GM12891 (cell line): ENCODE data around the gene LRRC32.
"Not testable (repeated sequence)": the region's sequence is repeated elsewhere in the genome, so short reads cannot be mapped to it uniquely, and the experiment has no call there.

ENCODE experiments used
- DNase-seq: peaks from one replicate; pipeline ENCODE4 v3.0.0; 2011; ENCODE audit warnings: low spot score; ENCODE audit not compliant: insufficient read length
- FAIRE-seq: peaks from 2 replicates; lab custom pipeline; 2011; peaks lifted over from hg19 to GRCh38; lab: Jason Lieb, UNC
- PAX5 ChIP-seq: IDR thresholded peaks from 2 replicates; pipeline ENCODE4 v1.6.1; 2011; ENCODE audit warnings: low read length, moderate library complexity, mild to moderate bottlenecking; ENCODE audit not compliant: insufficient read depth, severe bottlenecking
- POLR2A ChIP-seq: IDR thresholded peaks from 2 replicates; pipeline ENCODE4 v1.6.1; 2011; ENCODE audit warnings: low read depth, low read length, control low read depth
- POLR2AphosphoS5 ChIP-seq: IDR thresholded peaks from 2 replicates; pipeline ENCODE4 v1.6.1; 2011; ENCODE audit warnings: low read depth, low read length, control low read depth
- POU2F2 ChIP-seq: IDR thresholded peaks from 2 replicates; pipeline ENCODE4 v1.6.1; 2011; ENCODE audit warnings: low read depth, mild to moderate bottlenecking, control low read depth, low read length, moderate library complexity
- SPI1 ChIP-seq: IDR thresholded peaks from 2 replicates; pipeline ENCODE4 v1.6.1; 2011; ENCODE audit warnings: low read depth, low read length, control low read depth
- TAF1 ChIP-seq: IDR thresholded peaks from 2 replicates; pipeline ENCODE4 v1.6.1; 2011; ENCODE audit warnings: low read depth, low read length, control low read depth

LRRC32 gene

GRCh38 chr11:76617553-76618265, 52.8 kb downstream of the LRRC32 start:
- TF ChIP-seq TAF1, result no peak
- no peak for TF ChIP-seq PAX5
- TF ChIP-seq POLR2A, result no peak
- TF ChIP-seq SPI1, result no peak
- no peak for TF ChIP-seq POU2F2
- TF ChIP-seq POLR2AphosphoS5, result no peak
- DNase-seq (no peak), FAIRE-seq (no peak)

- FAIRE-seq, result no peak
- DNase-seq, result no peak
- no peak for TF ChIP-seq TAF1
- no peak for TF ChIP-seq SPI1
- TF ChIP-seq POLR2AphosphoS5, result no peak
- no peak for TF ChIP-seq POU2F2
- TF ChIP-seq POLR2A, result no peak
- TF ChIP-seq PAX5, result no peak
Measured at GRCh38 chr11:76616676-76617552, 53.6 kb downstream of the LRRC32 start.

- no peak for FAIRE-seq
- TF ChIP-seq POU2F2, result no peak
- no peak for TF ChIP-seq POLR2AphosphoS5
- no peak for TF ChIP-seq PAX5
- TF ChIP-seq SPI1, result no peak
- no peak for TF ChIP-seq POLR2A
- TF ChIP-seq TAF1, result no peak
- no peak for DNase-seq
Measured at GRCh38 chr11:76615950-76616349, 54.6 kb downstream of the LRRC32 start.

- no peak for TF ChIP-seq PAX5
- FAIRE-seq (no peak), DNase-seq (no peak)
Measured at GRCh38 chr11:76614471-76615179, 55.9 kb downstream of the LRRC32 start.

GRCh38 chr11:76613901-76614300, 56.6 kb downstream of the LRRC32 start:
- TF ChIP-seq POU2F2 (no peak), POLR2AphosphoS5 (no peak), POLR2A (no peak), PAX5 (no peak), SPI1 (no peak), TAF1 (no peak)
- FAIRE-seq (no peak), DNase-seq (no peak)

- FAIRE-seq, result no peak
- no peak for TF ChIP-seq SPI1
- no peak for TF ChIP-seq TAF1
- no peak for TF ChIP-seq POU2F2
- no peak for TF ChIP-seq PAX5
- TF ChIP-seq POLR2AphosphoS5, result no peak
- no peak for TF ChIP-seq POLR2A
- no peak for DNase-seq
Measured at GRCh38 chr11:76612226-76612625, 58.3 kb downstream of the LRRC32 start.

- TF ChIP-seq SPI1 (no peak), POU2F2 (no peak), TAF1 (no peak), PAX5 (no peak)
- DNase-seq, result no peak
- FAIRE-seq, result no peak
Measured at GRCh38 chr11:76610871-76611475, 59.6 kb downstream of the LRRC32 start.

GRCh38 chr11:76610371-76610770, 60.2 kb downstream of the LRRC32 start:
- DNase-seq, result no peak
- FAIRE-seq, result no peak
- TF ChIP-seq POU2F2, result no peak
- TF ChIP-seq POLR2AphosphoS5, result no peak
- no peak for TF ChIP-seq POLR2A
- no peak for TF ChIP-seq SPI1
- no peak for TF ChIP-seq TAF1
- TF ChIP-seq PAX5, result no peak

- DNase-seq (no peak), FAIRE-seq (no peak)
- TF ChIP-seq POLR2A, result no peak
- TF ChIP-seq PAX5, result no peak
- no peak for TF ChIP-seq TAF1
- no peak for TF ChIP-seq SPI1
- TF ChIP-seq POLR2AphosphoS5, result no peak
- TF ChIP-seq POU2F2, result no peak
Measured at GRCh38 chr11:76609736-76610370, 60.7 kb downstream of the LRRC32 start.

GRCh38 chr11:76608879-76609460, 61.6 kb downstream of the LRRC32 start:
- FAIRE-seq, DNase-seq: not testable (repeated sequence)

GRCh38 chr11:76608228-76608627, 62.3 kb downstream of the LRRC32 start:
- not testable (repeated sequence) for FAIRE-seq, DNase-seq
